ENCODE results near the gene HDGFL2.

- TF ChIP-seq SP1 (IDR thresholded peaks at IDR 0.05) (no peak), ZNF384 (IDR thresholded peaks at IDR 0.05) (no peak), FOXA1 (IDR thresholded peaks at IDR 0.05) (no peak), HDGF (IDR thresholded peaks at IDR 0.05; ENCODE audit: borderline replicate concordance) (no peak), SUZ12 (IDR thresholded peaks at IDR 0.05) (no peak), PKNOX1 (IDR thresholded peaks at IDR 0.05) (no peak), FOXM1 (IDR thresholded peaks at IDR 0.05; ENCODE audit: borderline replicate concordance) (no peak), FOXK2 (IDR thresholded peaks at IDR 0.05) (no peak), ELF4 (IDR thresholded peaks at IDR 0.05) (no peak), BHLHE40 (IDR thresholded peaks at IDR 0.05; ENCODE audit: borderline replicate concordance) (no peak), TARDBP (IDR thresholded peaks at IDR 0.05) (no peak), LEF1 (IDR thresholded peaks at IDR 0.05; ENCODE audit: borderline replicate concordance) (no peak), L3MBTL2 (conservative IDR thresholded peaks at IDR 0.05) (no peak)
These were observed 41.3 kb upstream of the HDGFL2 start for GRCh38 chr19:4430760-4431159.
